GM18873 (cell line): ENCODE results near the gene PUM2.

Source experiments
- ATAC-seq: cut with Tn5 transposase; IDR thresholded peaks from one replicate; pipeline ENCODE4 v1.9.1; 2021; ENCODE audit warnings: mild to moderate bottlenecking, moderate library complexity, moderate number of reproducible peaks; ENCODE audit not compliant: unreplicated experiment, low FRiP score

PUM2 gene

DNA sequence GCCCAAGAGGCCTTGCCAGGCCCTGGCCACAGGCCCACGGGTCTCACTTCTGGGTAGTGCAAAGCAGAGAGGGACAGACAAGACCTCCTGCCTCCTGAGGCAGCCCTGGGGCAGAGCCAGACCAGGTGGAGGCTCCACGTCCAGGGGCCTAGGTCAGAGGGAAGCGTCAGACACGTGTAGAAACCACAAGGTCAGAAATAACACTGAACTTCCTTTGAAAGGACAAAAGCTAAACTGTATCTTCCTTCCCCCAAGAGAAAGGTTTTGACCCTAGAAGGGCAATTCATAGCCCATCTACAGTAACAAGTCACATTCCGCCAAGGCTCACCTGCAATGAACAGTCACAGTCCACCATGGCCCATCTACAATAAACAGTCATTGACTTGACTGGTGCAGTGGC lies 143.6 kb downstream of the PUM2 start:
- ATAC-seq = no peak

DNA sequence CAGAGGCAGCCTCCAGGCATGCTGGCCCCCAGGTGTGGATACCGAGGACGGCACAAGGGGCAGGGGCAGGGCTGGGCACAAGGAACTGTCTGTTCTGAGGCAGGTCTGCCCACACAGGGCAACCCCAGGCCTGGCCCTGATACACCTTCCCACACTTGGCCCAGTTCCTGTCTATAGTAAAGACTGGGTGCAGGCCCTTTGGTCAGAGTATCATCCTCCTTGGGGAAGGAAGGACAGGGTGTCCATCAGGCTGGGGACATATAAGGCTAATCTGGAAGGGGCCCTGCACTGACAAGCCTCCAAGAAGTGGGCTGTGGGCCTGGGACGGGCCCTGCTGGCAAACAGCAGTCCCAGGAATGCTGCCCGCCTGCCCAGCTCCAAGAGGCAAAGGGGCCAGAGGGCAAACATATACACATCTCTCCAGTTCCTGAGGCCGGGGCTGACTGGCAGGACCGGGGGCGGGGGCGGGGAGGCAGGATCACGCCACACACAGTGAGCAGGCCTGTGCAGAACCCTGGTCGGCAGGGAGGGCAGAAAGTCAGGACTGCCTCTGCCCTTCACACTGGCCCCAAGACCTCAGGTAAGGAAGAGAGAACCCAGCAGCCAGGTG lies 144.6 kb downstream of the PUM2 start:
- ATAC-seq = no peak

DNA sequence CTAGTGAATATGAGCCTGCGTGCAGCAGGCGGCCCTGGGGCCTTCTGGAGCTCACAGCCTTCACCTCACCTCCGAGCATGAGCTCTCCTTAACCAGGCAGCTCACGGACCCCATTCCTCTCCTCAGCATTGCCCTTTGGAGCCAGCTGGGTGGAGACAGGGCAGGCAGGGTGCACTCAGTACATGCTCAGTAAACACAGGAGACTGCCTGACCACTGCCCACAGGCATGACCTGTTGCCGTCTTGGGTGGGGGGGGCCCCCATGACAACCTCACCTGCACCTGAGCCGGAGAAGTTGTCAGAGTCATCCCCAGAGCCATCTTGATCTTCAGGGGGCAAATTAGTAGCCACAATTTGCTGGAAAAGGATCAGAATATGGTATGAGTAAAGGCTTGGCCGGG lies 145.6 kb downstream of the PUM2 start:
- ATAC-seq = no peak

- no peak for ATAC-seq
These were observed 147.0 kb downstream of the PUM2 start for GRCh38 chr2:20203521-20204225.

DNA sequence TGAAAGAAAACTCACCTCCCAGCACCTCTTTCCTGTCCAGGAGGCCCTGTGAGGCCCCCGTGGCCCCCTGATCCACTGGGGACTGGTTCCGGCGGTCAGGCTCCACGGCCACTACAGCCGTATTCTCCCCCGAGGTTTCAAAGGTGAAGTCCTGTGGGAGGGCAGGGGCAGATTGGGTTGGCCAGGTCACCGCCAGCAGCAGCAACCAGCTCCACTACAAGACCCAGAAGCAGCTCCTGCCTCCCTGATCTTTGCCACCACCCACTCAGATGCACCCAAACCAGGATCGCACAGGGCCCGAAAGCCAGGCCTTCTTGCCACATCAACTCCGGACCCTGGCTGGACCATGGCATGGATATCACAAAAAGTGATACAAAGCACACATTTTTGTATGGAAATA lies 147.6 kb downstream of the PUM2 start:
- ATAC-seq = no peak

DNA sequence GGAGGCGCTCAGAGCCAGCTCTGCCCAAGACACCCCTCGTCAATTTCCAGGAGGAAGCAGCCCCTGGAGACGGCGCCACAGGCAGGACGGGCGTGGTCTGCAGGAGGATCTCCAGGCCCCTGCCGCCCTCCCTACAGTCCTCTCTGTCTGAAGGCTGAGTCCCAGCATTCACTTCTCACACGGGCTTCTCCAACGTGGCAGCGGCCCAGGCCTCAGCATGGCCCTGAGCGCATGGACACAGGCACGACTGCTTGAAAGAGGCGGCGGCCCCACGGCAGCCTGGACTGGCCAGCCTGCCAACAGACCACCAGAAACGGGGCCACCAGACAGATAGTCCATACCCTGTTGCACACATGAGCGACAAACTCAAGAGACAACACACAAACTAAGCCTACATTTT lies 149.0 kb downstream of the PUM2 start:
- ATAC-seq = no peak

DNA sequence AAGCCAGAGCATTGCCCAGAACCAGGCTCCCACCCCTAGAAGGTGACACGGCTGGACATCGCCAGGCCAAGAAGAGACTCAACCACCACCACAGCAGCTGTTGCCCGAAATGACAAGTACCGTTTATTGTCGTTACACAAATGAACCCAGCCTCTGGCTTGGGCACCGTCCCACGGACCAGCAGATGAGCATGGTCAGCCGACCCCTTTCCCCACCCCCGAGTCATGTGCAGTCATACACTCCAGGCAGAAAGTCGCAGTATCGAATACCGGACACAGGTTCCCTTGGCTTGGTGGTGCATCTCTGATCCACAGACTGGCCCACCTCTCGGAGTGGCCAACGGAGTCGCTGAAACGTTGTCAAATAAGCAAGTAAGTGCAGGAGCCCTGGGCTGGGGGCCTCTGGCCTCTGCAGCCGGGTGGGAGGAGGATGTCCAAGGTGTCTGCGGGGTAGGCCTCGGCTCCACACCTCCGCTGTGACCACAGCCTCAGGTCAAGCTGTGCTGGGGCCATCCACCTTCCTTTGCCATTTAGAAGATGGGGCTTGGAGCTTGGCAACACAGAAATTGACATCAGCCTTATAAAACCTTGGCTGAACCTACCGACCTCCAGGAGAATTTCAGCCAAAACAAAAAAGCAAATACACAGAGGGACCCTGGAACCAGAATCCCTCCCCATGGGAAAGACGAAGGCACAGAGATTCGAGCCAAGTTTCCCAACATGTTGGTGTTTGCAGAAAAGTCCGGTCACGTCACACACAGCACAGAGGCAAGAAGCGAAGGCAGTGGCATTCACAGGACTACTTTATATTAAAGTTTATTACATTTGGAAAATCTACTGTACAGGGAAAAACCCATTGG lies 149.7 kb downstream of the PUM2 start:
- ATAC-seq = no peak

GRCh38 chr2:20199633-20200270 lies 150.9 kb downstream of the PUM2 start:
- no peak for ATAC-seq

DNA sequence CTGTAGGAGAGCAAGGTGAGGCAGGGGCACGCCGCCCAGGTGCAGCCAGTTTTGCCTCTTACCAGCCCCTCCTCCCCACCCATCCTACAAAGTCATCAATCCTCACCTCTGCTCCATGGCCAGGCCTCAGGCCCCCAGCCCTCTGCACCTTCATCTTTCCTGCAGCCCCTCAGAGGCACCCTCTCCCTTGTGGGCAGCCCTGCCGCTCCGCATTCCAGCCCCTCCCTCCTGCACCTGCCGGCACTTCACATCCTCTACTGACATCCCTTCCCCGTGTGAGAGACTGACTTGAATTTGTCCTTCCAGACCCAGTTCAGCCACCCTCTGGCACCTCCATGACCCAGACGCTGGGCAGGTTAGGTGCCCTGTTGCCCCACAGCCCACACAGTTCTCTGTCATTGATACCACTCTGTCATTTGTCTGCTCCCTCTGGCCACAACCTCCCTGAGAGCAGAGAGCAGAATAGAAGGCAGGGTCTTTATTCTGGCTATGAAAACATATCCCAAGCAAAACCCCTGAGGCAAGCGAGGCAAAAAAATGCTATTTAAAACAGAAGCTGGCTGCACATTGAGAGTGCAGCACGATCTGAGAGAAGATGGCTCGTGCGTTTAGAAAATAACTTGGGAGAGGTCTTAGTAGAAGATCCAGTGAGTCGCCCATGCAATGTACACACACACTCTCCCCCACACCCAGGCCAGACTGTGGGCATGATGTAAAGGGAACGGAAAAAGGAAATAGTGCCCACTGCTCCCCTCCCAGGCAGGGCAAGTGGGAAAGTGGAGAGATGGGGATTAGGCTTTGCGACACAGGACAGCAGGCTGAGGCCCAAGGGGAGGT lies 151.6 kb downstream of the PUM2 start:
- no peak for ATAC-seq
